ENCODE measurements around the gene HLA-DPB1.

DNA sequence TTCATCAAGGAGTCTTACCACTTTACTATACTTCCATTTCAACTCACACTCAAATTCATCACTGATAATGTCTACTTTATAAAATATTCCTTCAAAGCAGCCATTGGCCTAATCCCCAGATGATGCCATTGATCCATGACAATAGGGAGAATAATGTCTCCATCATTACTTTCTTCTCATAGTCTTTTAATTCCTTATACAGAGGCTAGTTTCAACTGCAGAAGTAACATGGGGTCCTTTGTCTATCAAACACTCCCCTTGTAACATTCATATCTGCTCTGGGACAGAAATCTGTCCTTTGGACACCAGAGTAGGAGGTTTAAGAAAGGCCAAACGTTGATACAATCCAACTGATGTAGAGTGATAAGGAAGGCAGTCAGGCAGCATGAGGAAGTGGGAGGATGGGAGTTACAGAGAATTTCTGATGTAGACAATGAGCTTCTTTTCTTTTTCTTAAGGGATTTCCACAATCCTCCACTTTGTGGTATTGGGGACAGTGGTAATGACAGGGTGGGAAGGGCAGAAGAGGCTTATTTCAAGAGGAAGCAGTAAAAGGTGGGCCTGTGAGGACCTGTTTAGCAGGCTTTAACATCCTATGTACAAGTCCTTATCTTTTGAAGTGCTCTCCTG lies 47.5 kb upstream of the HLA-DPB1 start:
- TF ChIP-seq, protein P1, sequence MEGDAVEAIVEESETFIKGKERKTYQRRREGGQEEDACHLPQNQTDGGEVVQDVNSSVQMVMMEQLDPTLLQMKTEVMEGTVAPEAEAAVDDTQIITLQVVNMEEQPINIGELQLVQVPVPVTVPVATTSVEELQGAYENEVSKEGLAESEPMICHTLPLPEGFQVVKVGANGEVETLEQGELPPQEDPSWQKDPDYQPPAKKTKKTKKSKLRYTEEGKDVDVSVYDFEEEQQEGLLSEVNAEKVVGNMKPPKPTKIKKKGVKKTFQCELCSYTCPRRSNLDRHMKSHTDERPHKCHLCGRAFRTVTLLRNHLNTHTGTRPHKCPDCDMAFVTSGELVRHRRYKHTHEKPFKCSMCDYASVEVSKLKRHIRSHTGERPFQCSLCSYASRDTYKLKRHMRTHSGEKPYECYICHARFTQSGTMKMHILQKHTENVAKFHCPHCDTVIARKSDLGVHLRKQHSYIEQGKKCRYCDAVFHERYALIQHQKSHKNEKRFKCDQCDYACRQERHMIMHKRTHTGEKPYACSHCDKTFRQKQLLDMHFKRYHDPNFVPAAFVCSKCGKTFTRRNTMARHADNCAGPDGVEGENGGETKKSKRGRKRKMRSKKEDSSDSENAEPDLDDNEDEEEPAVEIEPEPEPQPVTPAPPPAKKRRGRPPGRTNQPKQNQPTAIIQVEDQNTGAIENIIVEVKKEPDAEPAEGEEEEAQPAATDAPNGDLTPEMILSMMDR (IDR thresholded peaks at IDR 0.05): no peak
- TF ChIP-seq POLR2A (IDR thresholded peaks at IDR 0.05): no peak

All from thyroid gland (tissue), 4 donors.